Esophagus muscularis mucosa (tissue), 4 donors: ENCODE measurements around the gene KLHL26.

ENCODE experiments used
- CTCF ChIP-seq, 3 experiments: fragments of 200-600 bp in 2 of 3; fragments of 450-650 bp in 1 of 3; sonication (generic) in 2 of 3; IDR thresholded peaks; one replicate each; pipeline ENCODE4 v1.5.1; 2017 to 2019; ENCODE audit warnings: antibody characterized with exemption in 3 of 3, mild to moderate bottlenecking in 2 of 3, moderate library complexity in 1 of 3
- EP300 ChIP-seq: sonication (generic); formaldehyde crosslinking; IDR thresholded peaks from one replicate; pipeline ENCODE4 v1.6.1; 2017; ENCODE audit warnings: antibody characterized with exemption
- POLR2A ChIP-seq: fragments of 450-650 bp; IDR thresholded peaks from one replicate; pipeline ENCODE4 v1.6.1; 2017; ENCODE audit warnings: antibody characterized with exemption, moderate library complexity, mild to moderate bottlenecking, low read depth
- POLR2AphosphoS5 ChIP-seq, 2 donors: sonication (generic); formaldehyde crosslinking; IDR thresholded peaks; one replicate each; pipeline ENCODE4 v1.6.1; 2017; ENCODE audit warnings: antibody characterized with exemption in 2 of 2

GRCh38 chr19:18618236-18618635, 18.6 kb upstream of the KLHL26 start:
- TF ChIP-seq CTCF (IDR thresholded peaks at IDR 0.05) (no peak), POLR2A (no peak), POLR2AphosphoS5 (IDR thresholded peaks at IDR 0.05) (no peak), EP300 (no peak)
